MG63 (cell line): Measurements from ENCODE around the gene CHI3L2. TPM values are rescaled to one million over a fixed set of nuclear protein-coding genes. Genes with fewer than 3 reads are reported as not detected.

Experiments
- total RNA-seq: library from RNA; depleted of rRNA; stranded (reverse); fragments of >200 nt; shearing (Covaris generic); gene quantifications from 2 replicates; pipeline ENCODE4 v1.2.3, GENCODE V29; 2014; ENCODE audit warnings: low replicate concordance; rRNA removed

Gene CHI3L2
- total RNA-seq, 1 experiment from 2014 or later: 3.2 TPM

Other genes starting within 250 kb of the CHI3L2 start
- gene DRAM2, start 87.6 kb upstream of the CHI3L2 start, total RNA-seq: 56.9 and 73.4 TPM in 2 replicates
- gene CEPT1, start 87.5 kb upstream of the CHI3L2 start, total RNA-seq: 37.0 and 55.6 TPM in 2 replicates
- gene DENND2D, start 27.1 kb upstream of the CHI3L2 start, total RNA-seq: 2.6 and 4.7 TPM in 2 replicates
- not detected in 2 replicates for gene CHIA, start 63.1 kb downstream of the CHI3L2 start, total RNA-seq
- gene OVGP1, start 200.0 kb downstream of the CHI3L2 start, total RNA-seq: not detected in 2 replicates
- gene WDR77, start 221.5 kb downstream of the CHI3L2 start, total RNA-seq: 93.2 and 154 TPM in 2 replicates
- gene ATP5PB, start 221.8 kb downstream of the CHI3L2 start, total RNA-seq: 440 and 880 TPM in 2 replicates
- 0.26 and 1.4 TPM in 2 replicates for gene C1orf162, start 246.3 kb downstream of the CHI3L2 start, total RNA-seq